GM18909 (cell line): ENCODE results near the gene NUMA1.

ENCODE experiments used
- ATAC-seq: cut with Tn5 transposase; IDR thresholded peaks from one replicate; pipeline ENCODE4 v1.9.1; 2021; ENCODE audit warnings: mild to moderate bottlenecking; ENCODE audit not compliant: unreplicated experiment, poor library complexity

The NUMA1 gene

DNA sequence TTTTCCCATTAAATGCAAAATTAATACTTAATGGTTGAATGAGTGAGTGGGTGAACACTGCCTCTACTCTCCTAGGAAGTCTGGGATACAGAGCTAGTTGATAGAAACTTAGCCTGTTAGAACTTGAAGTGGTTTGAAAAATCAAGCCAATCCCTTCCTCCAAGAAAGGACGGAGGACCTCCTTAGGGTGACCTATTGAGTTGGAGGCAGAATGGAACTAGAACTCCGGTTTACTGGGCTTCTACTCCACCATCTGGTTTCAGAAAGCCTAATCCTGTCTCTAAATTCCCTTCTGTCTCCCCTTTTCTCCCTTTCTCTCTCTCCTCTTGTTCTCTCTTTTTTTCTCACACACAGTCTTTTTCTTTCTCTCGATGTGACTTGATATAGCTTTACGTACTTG lies 101.2 kb downstream of the NUMA1 start:
- no peak for ATAC-seq

DNA sequence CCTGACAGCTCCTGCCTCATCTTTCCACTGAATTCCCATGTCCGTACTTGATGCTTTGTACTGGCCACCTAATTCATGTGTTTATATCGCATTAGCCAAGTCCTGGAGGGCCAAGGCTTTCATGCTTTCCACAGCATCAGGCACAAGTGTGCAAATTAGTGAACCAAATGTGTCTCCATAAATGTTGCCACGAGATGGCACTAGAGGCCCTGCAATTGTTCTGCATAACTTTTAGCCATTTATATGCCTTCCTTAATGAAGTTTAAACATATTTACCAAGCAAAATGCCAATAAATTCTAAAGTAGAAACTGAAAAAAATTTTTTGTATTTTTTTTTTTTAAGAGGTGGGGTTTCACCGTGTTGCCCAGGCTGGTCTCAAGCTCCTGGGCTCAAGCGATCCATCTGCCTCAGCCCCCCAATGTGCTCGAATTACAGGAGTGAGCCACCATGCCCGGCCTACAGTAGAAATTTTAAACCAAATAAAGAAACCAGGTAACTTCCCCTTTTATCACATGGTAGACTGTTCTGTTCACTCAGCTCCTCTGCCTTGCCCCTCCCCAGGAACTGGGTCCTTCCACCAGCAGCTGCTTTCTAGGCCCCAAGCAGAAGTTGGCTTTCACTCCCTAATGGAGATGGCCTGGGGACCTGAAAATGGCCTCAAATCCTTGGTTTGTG lies 102.5 kb downstream of the NUMA1 start:
- ATAC-seq = no peak

DNA sequence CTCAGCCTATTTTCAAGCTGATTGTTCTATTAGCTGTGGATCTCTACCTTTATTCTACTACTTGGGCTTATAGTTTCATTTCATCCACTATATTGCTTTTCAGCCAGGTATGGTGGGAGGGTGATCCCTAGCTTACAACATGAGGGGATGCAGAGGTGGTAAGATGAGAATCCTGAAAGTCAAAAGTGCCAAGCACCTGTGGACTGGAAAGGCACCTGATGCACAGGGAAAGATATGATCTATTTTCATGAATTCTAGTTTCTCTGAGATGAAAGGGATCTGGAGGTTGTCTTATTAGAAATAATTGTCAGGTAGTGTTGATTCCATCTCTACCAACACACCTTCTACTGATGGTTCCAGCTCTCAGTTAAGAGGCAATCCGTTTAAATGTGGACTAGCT lies 103.3 kb downstream of the NUMA1 start:
- no peak for ATAC-seq

DNA sequence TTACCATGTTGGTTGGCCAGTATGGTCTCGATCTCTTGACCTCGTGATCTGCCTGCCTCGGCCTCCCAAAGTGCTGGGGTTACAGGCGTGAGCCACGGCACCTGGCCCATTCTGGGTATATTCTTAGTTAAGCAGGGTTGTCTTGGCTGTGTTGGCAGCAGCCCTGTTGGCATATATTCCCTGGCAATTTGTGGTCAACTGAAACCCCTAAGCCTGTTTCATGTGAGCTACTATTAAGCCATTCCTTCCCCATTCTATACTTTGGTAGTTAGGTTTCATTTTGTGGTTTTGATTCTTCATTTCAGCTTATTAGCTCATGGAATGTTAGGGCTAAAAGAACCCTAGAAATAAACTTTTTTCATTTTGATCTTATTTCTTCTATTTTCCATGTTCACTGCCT lies 103.8 kb downstream of the NUMA1 start:
- ATAC-seq = no peak

DNA sequence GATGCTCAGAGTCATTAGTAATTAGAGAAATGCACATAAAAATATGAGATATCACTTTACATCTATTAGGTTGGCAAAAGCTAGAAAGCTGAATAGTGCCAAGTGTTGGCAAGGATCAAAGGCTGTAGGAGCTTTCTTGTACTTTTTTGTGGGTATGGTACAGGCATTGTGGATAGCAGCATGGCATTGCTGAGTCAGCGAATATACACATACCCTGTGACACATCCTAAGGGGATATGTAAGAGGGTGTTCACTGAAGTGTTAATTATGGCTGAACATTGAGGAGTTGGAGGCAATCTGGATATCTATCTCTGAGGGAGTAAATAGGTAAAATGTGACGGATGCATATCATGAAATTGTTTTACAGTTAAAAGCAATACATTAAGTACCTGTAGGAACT lies 108.7 kb downstream of the NUMA1 start:
- no peak for ATAC-seq

DNA sequence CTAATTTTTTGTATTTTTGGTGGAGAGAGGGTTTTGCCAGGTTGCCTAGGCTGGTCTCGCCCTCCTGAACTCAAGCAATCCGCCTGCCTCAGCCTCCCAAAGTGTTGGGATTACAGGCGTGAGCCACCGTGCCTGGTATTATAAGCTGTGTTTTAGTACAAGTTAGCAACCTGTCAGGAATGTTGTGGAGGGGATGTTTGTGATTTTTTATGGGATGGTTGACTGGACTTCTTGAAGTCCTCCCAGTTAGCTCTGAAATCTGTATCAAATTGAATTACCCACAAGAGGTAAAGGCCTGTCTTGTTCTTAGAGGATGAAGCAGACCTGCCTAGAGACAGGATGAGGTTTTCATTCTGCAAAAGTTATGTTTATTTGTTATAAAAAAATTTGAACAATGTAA lies 115.7 kb downstream of the NUMA1 start:
- no peak for ATAC-seq

DNA sequence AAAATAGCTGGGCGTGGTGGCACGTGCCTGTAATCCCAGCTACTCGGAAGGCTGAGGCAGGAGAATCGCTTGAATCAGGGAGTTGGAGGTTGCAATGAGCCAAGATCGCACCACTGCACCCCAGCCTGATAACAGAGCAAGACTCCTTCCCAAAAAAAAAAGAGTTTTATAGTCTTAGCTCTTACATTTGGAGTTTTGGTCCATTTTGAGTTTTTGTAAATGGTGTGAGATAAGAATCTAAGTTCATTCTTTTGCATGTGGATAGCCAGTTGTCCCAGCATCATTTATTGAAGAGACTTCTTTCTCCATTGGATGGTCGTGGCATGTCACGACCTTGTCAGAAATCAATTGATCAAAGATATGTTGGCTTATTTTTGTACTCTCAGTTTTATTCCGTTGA lies 116.9 kb downstream of the NUMA1 start:
- no peak for ATAC-seq

DNA sequence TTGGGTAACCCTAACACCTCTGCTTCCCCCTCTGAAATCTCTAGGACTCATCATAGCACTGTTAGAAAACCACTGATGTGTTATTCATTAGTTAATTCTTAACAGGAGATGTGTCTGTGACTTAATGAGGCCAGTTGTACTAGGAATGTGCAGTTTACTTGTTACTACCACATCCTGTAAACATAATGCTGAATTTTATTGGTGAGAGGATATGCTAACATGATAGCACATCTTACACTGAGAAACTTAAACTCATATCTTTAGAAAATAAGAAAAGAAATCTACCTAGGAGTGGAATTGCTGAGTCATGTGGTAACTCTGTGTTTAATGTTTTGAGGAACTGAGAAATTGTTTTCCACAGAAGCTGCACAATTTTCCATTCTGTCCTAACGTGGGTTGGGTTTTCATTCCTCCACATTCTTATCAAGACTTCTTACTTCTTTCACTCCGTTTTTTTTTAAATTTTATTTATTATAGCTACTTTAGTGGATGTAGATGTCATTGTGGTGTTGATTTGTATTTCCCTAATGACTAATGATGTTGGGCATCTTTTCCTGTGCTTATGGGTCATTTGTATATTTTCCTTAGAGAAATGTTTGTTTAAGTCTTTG lies 117.8 kb downstream of the NUMA1 start:
- peak; percentile 78 for ATAC-seq

DNA sequence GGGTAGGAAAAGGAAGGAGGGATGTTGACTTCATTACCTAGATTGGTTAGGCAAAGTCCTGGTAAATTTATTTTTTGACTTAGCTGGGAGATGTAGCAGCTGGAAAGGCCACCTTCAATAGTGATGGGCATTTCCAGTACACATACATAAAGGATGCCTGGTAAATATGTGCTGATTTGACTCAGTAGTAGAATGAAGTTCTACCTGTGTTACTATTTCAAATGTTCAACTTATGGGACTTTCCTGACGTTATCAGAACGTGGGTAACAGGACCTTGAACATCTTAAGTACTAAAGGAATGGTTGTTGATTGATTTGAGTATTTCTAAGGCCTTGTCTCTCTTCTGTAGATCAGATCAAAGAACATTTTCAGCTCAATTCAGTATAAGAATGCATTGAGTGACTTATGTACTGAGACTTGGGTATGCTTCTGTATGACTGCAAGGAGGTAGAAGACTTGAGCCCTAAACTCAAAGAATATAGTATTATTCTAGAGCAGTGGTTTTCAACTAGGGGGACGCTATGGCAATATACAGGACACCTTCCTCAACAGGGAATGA lies 124.4 kb downstream of the NUMA1 start:
- ATAC-seq = no peak
